ENCODE results near the gene ANKS1B. TPM values are rescaled to one million over a fixed set of nuclear protein-coding genes. Genes with fewer than 3 reads are reported as not detected.

ANKS1B gene
- total RNA-seq, 1 experiment from 2014 or later: 0.54 TPM

- H3K4me2 ChIP-seq (ENCODE audit: low read length): no peak overlapping the region
- RAD21 ChIA-PET (ENCODE audit: low non-redundant PET in 1 of 2, low total read pairs in 2 of 2, uncharacterized antibody in 2 of 2, unreplicated experiment in 2 of 2): no interaction called here
- H3K4me3 ChIP-seq (replicated peaks in 1 of 2; ENCODE audit: low read depth in 1 of 2, low read length in 2 of 2): no peak overlapping the region
- H2AFZ ChIP-seq (ENCODE audit: low read depth, low read length, poor library complexity, severe bottlenecking): no peak overlapping the region
- CTCF ChIA-PET: no interaction called here
- no peaks in the 10 kb centered on the region for H3K9me3 ChIP-seq (ENCODE audit: control insufficient read depth in 1 of 2, insufficient read depth in 1 of 2, low read depth in 1 of 2, low read length in 2 of 2)
- no TSS peak for BruUV-seq (replicated peaks)
- H3K79me2 ChIP-seq (ENCODE audit: insufficient read depth, low read length): no peaks in the 10 kb centered on the region
- no peaks in the 10 kb centered on the region for H3K36me3 ChIP-seq (ENCODE audit: control insufficient read depth in 1 of 2, insufficient read depth in 2 of 2, low read length in 2 of 2)
- ATAC-seq (no peak), DNase-seq (ENCODE audit: low read depth, low spot score) (no peak)
- no peak overlapping the region for H3K27ac ChIP-seq (ENCODE audit: low read depth, low read length)
- H3K9me2 ChIP-seq (ENCODE audit: insufficient read depth): no peaks in the 10 kb centered on the region
- POLR2A ChIA-PET: no interaction called here
- H3K27me3 ChIP-seq (ENCODE audit: insufficient read depth, low read length): no peaks in the 10 kb centered on the region
- H3K4me1 ChIP-seq (ENCODE audit: control insufficient read depth in 1 of 2, insufficient read depth in 2 of 2, low read length in 2 of 2): no peaks in the 10 kb centered on the region
- no peak overlapping the region for H3K9ac ChIP-seq (ENCODE audit: low read length)
- no peaks in the 10 kb centered on the region for H4K20me1 ChIP-seq (ENCODE audit: insufficient read depth)
- TF ChIP-seq ZBTB33 (IDR thresholded peaks at IDR 0.05; ENCODE audit: extremely low read depth, insufficient replicate concordance, low read length): no peak
- TF ChIP-seq JUND (IDR thresholded peaks at IDR 0.05): no peak
- TF ChIP-seq EGR1 (IDR thresholded peaks at IDR 0.05; ENCODE audit: low read depth): no peak
- no peak for TF ChIP-seq ZNF274 (IDR thresholded peaks at IDR 0.05; ENCODE audit: low read depth, low read length)
- no peak for TF ChIP-seq TCF7L2 (IDR thresholded peaks at IDR 0.05; ENCODE audit: borderline replicate concordance, extremely low read depth, insufficient read depth, insufficient read length)
- TF ChIP-seq CBX3 (IDR thresholded peaks at IDR 0.05; ENCODE audit: low read depth): no peak
- TF ChIP-seq SRF (IDR thresholded peaks at IDR 0.05; ENCODE audit: low read depth): no peak
- no peak for TF ChIP-seq EZH2phosphoT487 (IDR thresholded peaks at IDR 0.05; ENCODE audit: borderline replicate concordance)
- intact Hi-C loops (cut with micrococcal nuclease): no loop called here
These were observed 807.9 kb downstream of the ANKS1B start for GRCh38 chr12:99176871-99177270.

- no peak overlapping the region for H3K4me3 ChIP-seq (replicated peaks in 1 of 2; ENCODE audit: low read depth in 1 of 2, low read length in 2 of 2)
- no TSS peak for BruUV-seq (replicated peaks)
- no peaks in the 10 kb centered on the region for H3K79me2 ChIP-seq (ENCODE audit: insufficient read depth, low read length)
- no peaks in the 10 kb centered on the region for H3K36me3 ChIP-seq (ENCODE audit: control insufficient read depth in 1 of 2, insufficient read depth in 2 of 2, low read length in 2 of 2)
- H3K4me1 ChIP-seq (ENCODE audit: control insufficient read depth in 1 of 2, insufficient read depth in 2 of 2, low read length in 2 of 2): no peaks in the 10 kb centered on the region
- ATAC-seq (no peak), DNase-seq (ENCODE audit: low read depth, low spot score) (no peak)
- no peaks in the 10 kb centered on the region for H3K9me3 ChIP-seq (ENCODE audit: control insufficient read depth in 1 of 2, insufficient read depth in 1 of 2, low read depth in 1 of 2, low read length in 2 of 2)
- no peaks in the 10 kb centered on the region for H3K9me2 ChIP-seq (ENCODE audit: insufficient read depth)
- peaks cover 27% of the 10 kb centered on the region for H3K27me3 ChIP-seq (ENCODE audit: insufficient read depth, low read length)
- H4K20me1 ChIP-seq (ENCODE audit: insufficient read depth): no peaks in the 10 kb centered on the region
- POLR2A ChIA-PET: no interaction called here
- no peak overlapping the region for H3K27ac ChIP-seq (ENCODE audit: low read depth, low read length)
- RAD21 ChIA-PET (ENCODE audit: low non-redundant PET in 1 of 2, low total read pairs in 2 of 2, uncharacterized antibody in 2 of 2, unreplicated experiment in 2 of 2): no interaction called here
- H2AFZ ChIP-seq (ENCODE audit: low read depth, low read length, poor library complexity, severe bottlenecking): no peak overlapping the region
- CTCF ChIA-PET: no interaction called here
- H3K4me2 ChIP-seq (ENCODE audit: low read length): no peak overlapping the region
- intact Hi-C loops (cut with micrococcal nuclease): no loop called here
- H3K9ac ChIP-seq (ENCODE audit: low read length): no peak overlapping the region
- TF ChIP-seq YY1 (IDR thresholded peaks at IDR 0.05; ENCODE audit: extremely low read depth, insufficient replicate concordance, low read depth, low read length) (no peak), POLR2AphosphoS5 (IDR thresholded peaks at IDR 0.05; ENCODE audit: low read depth, low read length) (no peak), RAD21 (IDR thresholded peaks at IDR 0.05; ENCODE audit: low read depth) (no peak), SP1 (IDR thresholded peaks at IDR 0.05; ENCODE audit: low read depth) (no peak), ZBTB33 (IDR thresholded peaks at IDR 0.05; ENCODE audit: extremely low read depth, insufficient replicate concordance, low read length) (no peak)
- TF ChIP-seq, protein P1, sequence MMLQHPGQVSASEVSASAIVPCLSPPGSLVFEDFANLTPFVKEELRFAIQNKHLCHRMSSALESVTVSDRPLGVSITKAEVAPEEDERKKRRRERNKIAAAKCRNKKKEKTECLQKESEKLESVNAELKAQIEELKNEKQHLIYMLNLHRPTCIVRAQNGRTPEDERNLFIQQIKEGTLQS (IDR thresholded peaks at IDR 0.05): no peak
These were observed 814.3 kb downstream of the ANKS1B start for GRCh38 chr12:99170461-99170860.

All from HCT116 (cell line).